NCI-H446 treated with DMSO at 0.1 percent for 48 hours (cell line): Measurements from ENCODE around the gene RAB3IP.
"Not testable (repeated sequence)": the region's sequence is repeated elsewhere in the genome, so short reads cannot be mapped to it uniquely, and the experiment has no call there.

Experiments
- DNase-seq: peaks from one replicate; lab custom pipeline; 2025; lab: John Stamatoyannopoulos, UW

Gene RAB3IP

GRCh38 chr12:69756088-69756755 is 17.6 kb downstream of the RAB3IP start:
- no peak for DNase-seq

GRCh38 chr12:69758105-69758504 is 19.4 kb downstream of the RAB3IP start:
- DNase-seq: no peak

GRCh38 chr12:69759581-69759980 is 20.9 kb downstream of the RAB3IP start:
- DNase-seq: not testable (repeated sequence)

- DNase-seq: no peak
These were observed 26.9 kb downstream of the RAB3IP start for GRCh38 chr12:69765515-69765914.

GRCh38 chr12:69766260-69766659 is 27.6 kb downstream of the RAB3IP start:
- no peak for DNase-seq

GRCh38 chr12:69779928-69780327 is 41.3 kb downstream of the RAB3IP start:
- no peak for DNase-seq

GRCh38 chr12:69783365-69783764 is 44.7 kb downstream of the RAB3IP start:
- no peak for DNase-seq

- DNase-seq: no peak
These were observed 50.7 kb downstream of the RAB3IP start for GRCh38 chr12:69789351-69789750.

GRCh38 chr12:69792533-69792932 is 53.9 kb downstream of the RAB3IP start:
- no peak for DNase-seq

GRCh38 chr12:69807101-69807897 is 68.6 kb downstream of the RAB3IP start:
- not testable (repeated sequence) for DNase-seq

- DNase-seq: no peak
These were observed 72.3 kb downstream of the RAB3IP start for GRCh38 chr12:69810870-69811498.

GRCh38 chr12:69816082-69816481 is 77.4 kb downstream of the RAB3IP start:
- no peak for DNase-seq

GRCh38 chr12:69821032-69821455 is 82.4 kb downstream of the RAB3IP start:
- no peak for DNase-seq

- peak; percentile 53 for DNase-seq
These were observed 82.9 kb downstream of the RAB3IP start for GRCh38 chr12:69821456-69822159.

- no peak for DNase-seq
These were observed 83.7 kb downstream of the RAB3IP start for GRCh38 chr12:69822201-69822860.

GRCh38 chr12:69824028-69824427 is 85.4 kb downstream of the RAB3IP start:
- DNase-seq: no peak

- no peak for DNase-seq
These were observed 86.4 kb downstream of the RAB3IP start, which contains the start of gene MYRFL for GRCh38 chr12:69824966-69825560. TSS of gene MYRFL (plus strand) at chr12:69825227. CDS start at chr12:69825518, 291 bp downstream.

- no peak for DNase-seq
These were observed 90.2 kb downstream of the RAB3IP start for GRCh38 chr12:69828897-69829296.

- DNase-seq: no peak
These were observed 95.0 kb downstream of the RAB3IP start for GRCh38 chr12:69833696-69834095.

GRCh38 chr12:69834147-69834546 is 95.5 kb downstream of the RAB3IP start:
- DNase-seq: no peak

- DNase-seq: no peak
These were observed 95.9 kb downstream of the RAB3IP start for GRCh38 chr12:69834576-69834975.
